Measurements from ENCODE around the gene PDX1. TPM values are rescaled to one million over a fixed set of nuclear protein-coding genes. Genes with fewer than 3 reads are reported as not detected.

Gene PDX1
- not detected for total RNA-seq
- long read RNA-seq, result 0 reads

DNA sequence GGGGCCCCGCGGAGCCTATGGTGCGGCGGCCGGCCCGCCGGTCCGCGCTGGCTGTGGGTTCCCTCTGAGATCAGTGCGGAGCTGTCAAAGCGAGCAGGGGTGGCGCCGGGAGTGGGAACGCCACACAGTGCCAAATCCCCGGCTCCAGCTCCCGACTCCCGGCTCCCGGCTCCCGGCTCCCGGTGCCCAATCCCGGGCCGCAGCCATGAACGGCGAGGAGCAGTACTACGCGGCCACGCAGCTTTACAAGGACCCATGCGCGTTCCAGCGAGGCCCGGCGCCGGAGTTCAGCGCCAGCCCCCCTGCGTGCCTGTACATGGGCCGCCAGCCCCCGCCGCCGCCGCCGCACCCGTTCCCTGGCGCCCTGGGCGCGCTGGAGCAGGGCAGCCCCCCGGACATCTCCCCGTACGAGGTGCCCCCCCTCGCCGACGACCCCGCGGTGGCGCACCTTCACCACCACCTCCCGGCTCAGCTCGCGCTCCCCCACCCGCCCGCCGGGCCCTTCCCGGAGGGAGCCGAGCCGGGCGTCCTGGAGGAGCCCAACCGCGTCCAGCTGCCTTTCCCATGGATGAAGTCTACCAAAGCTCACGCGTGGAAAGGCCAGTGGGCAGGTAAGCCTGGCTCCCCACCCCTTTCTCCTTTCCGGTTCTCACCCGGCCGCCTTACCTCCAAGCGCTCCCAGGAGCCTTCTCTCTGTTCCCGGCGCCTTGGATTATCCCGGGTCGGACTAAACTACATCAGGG lies at the start of gene PDX1:
Gene PDX1, plus strand, starts transcription at position 67 of the 743 bp plus-strand sequence. Its CDS starts 139 bp downstream, at position 206.
- no peak for DNase-seq (ENCODE audit: low spot score)

DNA sequence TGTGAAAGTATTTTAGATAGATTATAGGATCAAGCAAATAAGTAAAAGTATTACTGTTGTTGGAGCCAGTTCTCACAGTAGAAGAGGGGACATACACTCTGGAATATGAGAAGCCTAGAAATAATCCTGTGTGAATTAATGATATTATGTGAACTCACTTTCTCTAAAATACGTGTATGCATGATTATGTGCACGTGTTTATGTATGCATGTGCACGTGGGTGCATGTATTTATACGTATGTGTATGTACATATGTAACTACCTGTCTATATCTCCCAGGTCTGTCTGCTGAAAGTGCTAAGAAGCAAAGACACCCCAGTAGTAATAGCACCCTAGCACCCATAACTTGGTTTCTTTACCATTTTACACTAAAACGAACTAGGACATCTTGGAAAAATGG lies 41.5 kb upstream of the PDX1 start:
- DNase-seq (ENCODE audit: low spot score), result no peak

DNA sequence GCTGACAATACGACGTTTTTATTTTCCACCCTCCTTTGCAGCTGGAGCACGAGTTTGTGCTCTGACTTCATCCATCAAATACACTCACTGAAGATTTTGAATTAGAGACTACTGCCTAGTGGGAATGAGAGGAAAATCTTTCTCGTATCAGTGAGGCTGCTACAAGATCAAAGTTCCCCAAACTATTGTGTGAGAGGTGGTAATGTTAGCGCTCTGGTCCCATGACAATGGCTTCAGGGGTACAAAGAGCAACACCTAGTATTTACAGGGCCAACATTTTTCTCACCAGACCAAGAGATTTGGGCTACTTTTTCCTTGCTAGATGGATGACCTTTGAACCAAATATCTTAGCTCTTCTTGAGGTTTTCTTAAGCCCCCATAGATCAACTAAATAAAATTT lies 30.3 kb upstream of the PDX1 start:
- no peak for DNase-seq (ENCODE audit: low spot score)

DNA sequence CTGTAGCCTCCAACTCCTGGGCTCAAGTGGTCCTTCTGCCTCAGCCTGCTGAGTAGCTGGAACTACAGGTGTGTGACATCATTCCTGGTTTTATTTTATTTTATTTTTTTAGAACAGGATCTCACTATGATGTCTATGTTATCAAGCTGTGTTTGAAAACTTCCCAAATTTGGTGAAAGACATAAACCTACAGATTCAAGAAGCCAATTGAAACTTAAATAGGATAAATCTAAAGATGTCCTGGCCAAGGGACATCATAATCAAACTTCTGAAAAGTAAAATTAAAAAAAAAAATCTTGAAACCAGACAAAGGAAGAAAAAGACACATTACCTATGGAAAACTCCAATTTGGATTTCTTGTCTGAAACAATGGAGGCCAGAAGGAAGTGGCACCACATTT lies 23.1 kb upstream of the PDX1 start:
- DNase-seq (ENCODE audit: low spot score), result no peak

DNA sequence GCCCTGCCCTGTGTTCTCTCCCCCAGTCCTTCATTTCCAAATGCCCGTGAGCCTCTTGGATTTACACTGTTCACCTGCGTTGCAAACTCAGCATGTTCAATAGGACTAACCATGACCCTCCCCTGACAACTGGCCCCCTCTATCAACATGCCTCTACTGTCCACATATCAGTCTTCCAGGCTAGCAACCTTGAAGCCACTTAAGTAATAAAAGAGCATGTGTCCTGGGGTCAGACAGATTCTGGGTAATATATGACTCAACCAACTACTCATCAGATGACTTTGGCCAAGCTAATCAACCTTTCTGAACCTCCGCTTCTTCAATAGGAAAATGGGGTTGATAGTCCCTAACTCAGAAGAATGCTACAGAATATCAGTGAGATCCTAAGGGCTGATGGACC lies 15.1 kb upstream of the PDX1 start:
- no peak for DNase-seq (ENCODE audit: low spot score)

DNA sequence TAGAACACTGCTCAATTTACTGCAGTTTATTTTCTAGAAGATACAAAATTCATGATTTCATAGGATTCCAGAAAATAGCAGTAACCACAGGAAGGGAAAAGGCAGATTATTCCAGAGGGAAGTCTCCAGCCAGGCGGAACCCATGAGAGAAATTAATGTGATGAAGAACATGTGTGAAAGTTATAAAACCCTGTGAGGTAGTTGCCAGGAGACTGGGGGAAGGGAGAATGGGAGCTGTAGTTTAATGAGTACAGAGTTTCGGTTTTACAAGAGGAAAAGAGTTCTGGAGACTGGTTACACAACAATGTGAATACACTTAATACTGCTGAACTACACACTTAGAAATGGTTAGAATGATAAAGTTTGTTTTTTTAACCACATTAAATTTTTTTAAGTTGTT lies 14.2 kb upstream of the PDX1 start:
- no peak for DNase-seq (ENCODE audit: low spot score)

DNA sequence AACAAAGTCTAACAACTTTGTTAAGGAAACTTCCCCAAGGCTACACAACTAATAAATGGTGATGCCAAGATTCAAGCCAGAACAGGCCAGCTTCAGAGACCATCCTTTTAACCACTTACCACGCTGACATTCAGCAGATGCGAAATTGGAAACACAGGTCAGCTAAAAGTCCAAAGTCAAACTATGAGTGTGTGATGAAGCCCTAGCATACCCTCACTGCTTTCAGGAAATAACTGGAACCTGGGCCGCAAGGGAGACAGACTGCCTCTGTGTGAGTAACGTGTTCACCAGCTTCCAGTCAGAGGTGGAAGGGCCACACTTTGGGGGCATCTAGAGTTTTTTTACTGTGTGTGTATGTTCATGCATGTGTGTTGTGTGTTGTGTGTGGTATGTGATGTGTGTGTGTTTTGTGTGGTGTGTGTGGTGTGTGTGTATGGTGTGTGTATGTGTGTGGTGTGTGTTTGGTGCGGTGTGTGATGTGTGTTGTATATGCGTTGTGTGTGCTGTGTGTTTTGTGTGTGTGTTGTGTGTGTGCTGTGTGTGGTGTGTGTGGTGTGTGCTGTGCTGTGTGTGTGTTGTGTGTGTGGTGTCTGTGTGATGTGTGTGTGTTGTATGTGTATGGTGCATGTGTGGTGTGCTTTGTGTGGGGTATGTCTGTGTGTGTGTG lies 12.5 kb upstream of the PDX1 start:
- no peak for DNase-seq (ENCODE audit: low spot score)

DNA sequence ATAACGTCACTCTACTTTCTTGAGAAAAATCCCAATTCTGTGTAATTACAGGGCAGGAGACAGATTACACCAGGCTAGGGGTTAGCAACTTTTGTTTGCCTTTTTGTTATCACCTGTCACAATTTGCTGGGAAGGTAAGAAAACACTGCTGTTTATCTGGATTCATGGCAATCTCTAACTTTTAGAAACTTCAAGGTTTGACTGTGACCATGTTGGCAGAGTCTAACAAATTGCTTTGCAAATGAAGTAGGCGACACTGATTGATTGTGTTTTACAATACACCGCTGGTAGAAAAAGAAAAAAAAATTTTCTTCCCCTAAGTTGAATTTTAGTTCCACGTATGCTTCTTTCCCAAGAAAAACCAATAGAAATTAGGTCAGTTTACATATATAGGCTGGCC lies 10.4 kb upstream of the PDX1 start:
- DNase-seq (ENCODE audit: low spot score), result no peak

DNA sequence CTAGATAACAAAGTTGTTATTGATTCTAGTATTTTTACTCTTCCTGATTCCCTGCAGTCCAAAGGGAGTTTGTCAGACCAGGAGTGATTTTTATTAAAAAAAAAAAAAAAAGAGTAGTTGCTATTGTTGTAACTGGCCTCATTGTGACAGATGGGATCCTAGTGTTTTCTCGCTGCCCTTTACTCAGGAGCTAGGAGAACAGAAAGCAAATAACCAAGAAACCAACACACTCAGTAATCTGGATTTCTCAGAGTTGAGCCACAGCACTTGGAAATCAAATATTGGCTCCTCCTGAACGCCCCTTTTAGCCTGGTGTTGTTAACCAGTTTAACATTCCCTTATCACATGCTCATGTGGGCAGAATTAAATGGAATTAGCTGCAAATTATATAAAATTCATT lies 8.3 kb upstream of the PDX1 start:
- no peak for DNase-seq (ENCODE audit: low spot score)

DNA sequence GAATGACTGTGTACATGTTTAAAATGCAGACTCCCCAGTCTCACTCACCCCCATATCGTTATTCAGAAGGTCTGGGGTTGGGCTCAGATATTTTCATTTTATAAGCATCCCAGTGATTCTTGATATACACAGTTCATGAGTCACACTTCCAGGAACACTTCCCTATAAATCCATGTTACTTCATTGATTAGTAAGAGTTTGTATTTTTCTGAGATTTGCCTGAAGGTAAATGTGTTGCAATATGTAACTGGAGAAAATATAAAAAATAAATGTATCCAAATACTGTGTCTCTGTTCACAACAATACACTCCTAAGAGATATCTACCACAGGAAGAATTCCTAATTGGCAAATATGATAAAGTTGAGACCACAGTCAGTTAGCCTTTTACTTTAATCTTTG lies 6.6 kb upstream of the PDX1 start:
- DNase-seq (ENCODE audit: low spot score), result no peak

DNA sequence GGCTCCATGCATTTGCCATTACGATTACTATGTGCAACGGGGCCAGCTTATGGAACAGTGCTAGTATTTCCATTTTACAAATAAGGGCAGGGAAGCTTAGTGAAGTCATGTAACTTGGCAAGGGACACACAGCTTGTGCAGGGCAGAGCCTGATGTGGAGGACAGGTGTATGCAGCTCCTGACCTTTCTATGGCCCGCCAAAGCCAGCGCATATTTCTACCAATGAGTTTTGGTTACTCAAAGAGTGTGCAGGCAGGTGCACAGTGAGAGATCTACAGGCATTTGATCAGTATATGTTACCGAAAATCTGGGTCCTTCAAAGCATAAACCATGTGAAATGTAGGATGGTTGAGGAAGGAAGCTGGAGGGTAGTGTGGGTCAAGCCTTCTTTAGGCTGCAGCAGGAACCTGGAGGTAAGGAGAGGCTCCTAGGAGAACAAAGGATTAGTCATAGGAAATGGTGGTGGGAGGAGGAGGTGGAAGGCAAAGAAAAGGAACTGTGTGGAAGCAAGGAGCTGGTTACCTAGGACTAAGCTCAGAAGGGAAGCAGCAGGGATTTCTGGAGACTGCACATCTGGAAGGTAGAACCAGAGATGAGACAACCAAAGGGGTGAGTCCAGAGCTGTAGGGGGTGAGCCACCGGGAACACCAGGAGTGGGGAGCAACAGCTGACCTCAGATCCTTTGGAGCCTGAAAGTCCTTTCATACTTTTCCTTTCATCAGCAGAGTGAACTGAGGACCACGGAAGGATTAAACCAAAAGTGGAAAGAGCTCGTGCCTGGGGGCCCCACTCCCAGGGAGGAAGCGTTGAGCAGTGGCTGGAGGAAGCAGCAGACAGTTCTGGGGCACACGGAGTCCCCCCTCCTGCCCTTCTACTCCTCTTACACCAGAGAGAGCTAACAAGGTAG lies 4.2 kb upstream of the PDX1 start:
- DNase-seq (ENCODE audit: low spot score), result no peak

DNA sequence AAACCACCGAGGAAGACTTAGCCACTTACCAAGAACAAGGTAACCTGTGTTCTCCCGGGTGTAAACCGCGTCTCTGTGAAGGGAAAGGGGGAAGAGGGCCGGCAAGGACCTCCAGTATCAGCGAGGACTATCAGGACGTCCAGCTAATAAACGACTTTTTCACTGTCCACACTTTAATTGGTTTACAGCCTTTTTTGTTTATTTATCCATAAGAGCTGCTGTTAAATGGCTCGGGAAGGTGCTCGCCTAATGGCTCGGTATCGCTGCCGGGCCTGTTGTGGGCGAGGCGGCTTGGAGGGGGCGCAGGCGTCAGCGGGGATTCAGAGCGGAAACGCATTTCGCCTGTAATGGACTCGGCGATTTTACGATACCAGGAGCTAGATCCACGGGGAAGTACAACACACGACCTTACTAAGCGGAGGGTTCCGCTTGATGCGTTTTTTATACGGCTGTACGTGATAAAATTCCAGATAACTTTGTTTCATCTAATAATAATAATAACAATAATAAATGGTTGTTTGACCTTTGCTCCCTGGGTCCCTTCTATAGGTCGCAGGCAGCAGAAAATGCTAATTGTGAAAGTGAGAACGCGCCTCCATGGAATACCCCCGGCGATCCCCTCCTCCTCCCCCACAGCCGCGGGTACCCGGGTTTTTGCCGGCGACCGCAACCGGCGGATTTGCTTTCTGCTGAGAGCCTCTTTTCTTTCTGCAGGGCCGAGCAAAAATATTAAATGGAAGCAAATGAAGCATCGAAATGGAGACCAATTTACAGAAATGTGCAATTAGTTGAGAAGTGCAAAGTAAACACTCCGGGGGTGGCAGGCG lies 2.5 kb upstream of the PDX1 start:
- no peak for DNase-seq (ENCODE audit: low spot score)

DNA sequence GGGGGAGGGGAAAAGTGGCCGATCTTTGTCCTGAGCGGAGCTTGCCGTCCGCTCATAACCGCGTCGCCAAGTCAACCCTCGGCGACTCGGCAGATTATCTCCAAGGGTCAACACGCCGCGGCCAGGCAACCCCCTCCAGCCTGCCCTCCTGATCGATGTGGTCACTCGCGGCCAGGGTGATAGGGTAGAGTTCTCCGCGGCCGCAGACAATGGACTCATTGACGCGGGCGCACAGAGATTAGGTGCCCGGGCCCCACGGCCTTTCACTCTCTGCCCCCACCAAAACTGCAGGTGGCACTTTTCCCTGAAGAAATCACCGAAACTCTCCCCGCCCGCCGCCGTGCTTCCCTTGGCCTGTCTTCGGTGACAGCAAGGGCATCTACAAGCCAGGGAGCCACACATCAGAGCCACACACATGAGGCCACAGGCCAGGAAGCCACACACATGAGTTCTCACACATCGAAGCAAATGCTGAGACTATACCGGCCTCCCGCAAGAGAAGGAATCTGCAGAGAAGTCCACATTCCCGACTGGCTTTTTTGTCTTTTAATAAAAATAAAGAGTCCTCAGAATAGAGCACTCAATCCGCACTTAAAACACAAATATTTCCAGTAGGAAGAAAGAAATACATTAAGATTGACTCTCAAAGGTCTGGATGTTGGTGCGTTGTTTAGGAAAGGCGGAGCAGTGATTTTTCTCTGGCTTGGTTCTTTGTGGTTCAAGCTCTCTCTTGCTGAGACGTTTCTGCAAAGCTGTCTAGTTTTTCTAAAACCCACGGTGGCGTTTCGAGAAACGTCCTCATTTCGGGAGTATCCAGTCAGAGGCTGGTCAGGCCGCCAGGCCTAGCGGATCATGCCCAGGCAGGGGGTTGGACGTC lies 1.5 kb upstream of the PDX1 start:
- DNase-seq (ENCODE audit: low spot score), result no peak

DNA sequence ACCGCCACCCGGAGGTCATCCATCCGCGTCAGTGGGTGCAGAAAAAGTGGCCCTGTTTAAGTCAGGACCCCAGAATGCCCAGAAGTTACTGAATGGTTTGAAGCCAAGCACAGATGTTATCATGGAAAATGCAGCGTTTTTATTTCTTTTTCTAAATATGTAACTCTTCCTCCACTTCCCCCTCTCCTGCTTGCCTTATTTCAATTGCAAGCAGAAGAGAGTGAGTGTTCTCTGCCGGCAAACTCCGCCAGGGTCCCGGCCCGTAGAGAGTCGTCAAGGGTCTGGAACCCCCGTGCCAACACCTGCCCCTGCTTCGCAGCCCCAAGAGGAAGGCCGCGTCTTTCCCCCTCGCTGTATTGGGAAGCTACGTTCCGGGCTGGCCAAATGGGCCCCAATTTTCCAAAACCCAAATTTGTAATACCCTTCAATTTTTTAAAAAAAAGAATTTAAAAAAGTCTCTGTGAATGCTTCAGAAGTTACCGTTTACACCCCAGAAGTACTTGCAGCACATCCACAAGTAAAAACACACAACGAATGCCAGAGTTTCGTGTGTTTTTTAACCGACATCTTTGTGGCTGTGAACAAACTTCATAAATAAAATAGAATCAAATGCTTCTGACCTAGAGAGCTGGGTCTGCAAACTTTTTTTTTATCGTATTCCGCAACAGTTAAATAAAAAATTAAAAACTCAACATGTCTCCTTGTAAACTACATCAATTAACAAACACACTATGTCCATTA lies 712 bp upstream of the PDX1 start:
- no peak for DNase-seq (ENCODE audit: low spot score)

DNA sequence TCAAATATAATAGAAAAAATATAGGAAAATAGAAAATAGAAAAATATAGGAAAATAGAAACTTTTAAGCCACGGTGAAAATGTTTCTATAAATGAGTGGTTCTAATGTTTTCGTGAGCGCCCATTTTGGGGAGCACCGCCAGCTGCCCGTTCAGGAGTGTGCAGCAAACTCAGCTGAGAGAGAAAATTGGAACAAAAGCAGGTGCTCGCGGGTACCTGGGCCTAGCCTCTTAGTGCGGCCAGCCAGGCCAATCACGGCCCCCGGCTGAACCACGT lies 204 bp upstream of the PDX1 start:
- no peak for DNase-seq (ENCODE audit: low spot score)

DNA sequence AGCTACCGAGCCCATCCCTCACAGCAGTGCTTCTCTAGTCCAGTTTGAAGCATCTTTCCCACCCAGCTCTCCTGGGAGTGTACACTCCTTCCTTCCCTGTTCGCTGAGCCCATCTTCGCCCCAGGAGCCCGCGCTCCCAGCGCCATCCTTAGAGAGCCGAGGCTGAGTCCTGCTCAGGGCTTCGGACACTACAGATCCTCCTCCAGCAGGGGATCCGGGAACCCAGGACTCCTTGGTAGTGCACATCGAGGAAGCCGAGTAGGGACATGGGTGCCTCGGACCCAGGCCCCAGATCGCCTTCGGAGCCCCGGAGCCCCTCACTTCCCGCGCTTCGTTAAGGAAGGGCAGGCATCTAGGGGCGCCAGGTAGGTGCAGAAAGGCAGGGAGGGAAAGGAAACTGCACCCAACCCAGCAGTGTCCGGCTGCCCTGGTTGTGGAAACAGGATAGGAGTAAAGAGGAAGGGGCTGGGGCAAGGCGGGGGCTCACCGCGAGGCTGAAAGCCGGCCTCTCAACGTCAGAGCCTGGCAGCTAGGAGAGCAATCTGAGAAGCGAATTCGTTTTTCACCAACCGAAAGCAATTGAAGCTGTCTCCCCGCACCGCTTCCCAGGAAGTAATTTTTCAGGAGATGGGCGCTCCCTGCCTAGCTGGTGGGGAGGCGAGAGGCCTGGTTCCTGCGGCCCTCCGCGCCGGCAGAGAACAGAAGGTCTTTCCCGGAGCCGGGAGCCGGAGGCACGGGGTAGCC lies 1.0 kb downstream of the PDX1 start:
- no peak for DNase-seq (ENCODE audit: low spot score)

DNA sequence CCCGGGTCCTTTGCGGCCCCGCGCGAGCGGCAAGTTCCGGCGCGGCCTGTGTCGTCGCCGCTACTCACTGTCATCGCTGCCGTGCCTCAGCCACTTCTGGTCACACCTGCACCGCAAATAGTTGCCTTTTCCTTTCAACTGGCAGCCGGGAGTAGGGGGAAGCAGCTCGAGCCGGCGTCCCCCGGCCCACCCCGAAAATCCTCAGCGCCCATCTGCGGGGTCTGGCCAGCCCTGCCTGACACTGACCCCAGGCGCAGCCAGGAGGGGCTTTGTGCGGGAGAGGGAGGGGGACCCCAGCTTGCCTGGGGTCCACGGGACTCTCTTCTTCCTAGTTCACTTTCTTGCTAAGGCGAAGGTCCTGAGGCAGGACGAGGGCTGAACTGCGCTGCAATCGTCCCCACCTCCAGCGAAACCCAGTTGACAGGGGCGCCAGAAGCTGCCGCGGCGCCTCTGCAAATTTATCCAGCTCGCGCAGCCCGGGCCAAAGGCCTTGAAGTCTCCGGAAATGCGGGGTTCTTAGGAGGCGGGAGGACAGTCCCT lies 1.7 kb downstream of the PDX1 start:
- no peak for DNase-seq (ENCODE audit: low spot score)
